ENCODE measurements around the gene KRTAP10-3. TPM values are rescaled to one million over a fixed set of nuclear protein-coding genes. Genes with fewer than 3 reads are reported as not detected.

Gene KRTAP10-3
- total and polyA plus RNA-seq, 2 donors (not counting 3 experiments of a cell fraction or from before 2014, with no cell fraction given) = not detected

DNA sequence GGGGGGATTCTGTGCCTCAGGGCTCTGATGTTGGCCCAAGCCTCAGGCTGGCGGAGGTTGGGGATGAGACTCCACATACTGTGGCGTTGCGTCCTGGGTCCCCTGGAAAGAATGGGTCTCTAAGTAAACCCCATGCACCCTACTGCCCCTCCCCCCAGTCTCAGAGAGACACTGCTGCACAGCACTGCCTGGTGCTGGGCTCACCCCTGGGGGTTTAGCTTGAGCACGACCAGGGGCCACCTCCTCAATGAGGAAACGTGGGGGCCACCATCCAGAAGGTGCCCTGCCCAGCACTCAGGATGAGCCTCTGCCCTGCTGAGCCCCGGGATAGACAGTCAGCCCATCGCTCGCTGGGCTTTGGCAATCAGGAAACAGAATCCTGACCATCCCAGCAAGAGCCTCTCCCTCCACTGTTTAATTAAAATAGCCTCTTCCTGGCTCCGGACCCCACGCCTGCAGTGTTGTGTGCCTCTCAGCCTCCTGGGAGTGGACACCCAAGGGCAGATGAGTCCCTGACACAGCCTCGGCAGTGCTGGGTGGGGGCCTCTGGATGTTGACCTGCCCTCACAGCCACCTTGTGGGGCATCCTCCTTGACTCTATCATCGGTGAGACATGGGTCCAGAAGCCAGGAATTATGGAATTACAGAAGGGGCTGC is 11.4 kb upstream of the KRTAP10-3 start:
- H3K27me3 ChIP-seq (ENCODE audit: control insufficient read depth in 2 of 2, insufficient read depth in 2 of 2, low read length in 2 of 2) = peaks cover 0 to 3% of the 10 kb centered on the region in 2 experiments
- no peak overlapping the region for H3K4me3 ChIP-seq (replicated peaks in 1 of 3; ENCODE audit: insufficient read depth in 1 of 3, low read depth in 1 of 3, low read length in 3 of 3)
- no peaks in the 10 kb centered on the region for H3K4me1 ChIP-seq (ENCODE audit: control insufficient read depth, extremely low read depth, insufficient read depth, low read length)
- H3K27ac ChIP-seq (ENCODE audit: insufficient read depth, low read depth, low read length) = no peak overlapping the region
- H3K36me3 ChIP-seq (ENCODE audit: control insufficient read depth in 2 of 2, extremely low read depth in 1 of 2, insufficient read depth in 2 of 2, low read length in 2 of 2) = no peaks in the 10 kb centered on the region
- no peaks in the 10 kb centered on the region for H3K79me2 ChIP-seq (ENCODE audit: control insufficient read depth, insufficient read depth, low read length)
- no peak overlapping the region for H3K9ac ChIP-seq (replicated peaks; ENCODE audit: extremely low read depth, insufficient read depth, low read length)
- H2AFZ ChIP-seq (ENCODE audit: low read depth, low read length) = no peak overlapping the region
- H3K9me1 ChIP-seq (replicated peaks; ENCODE audit: control insufficient read depth, extremely low read depth, insufficient read depth, low read length) = no peaks in the 10 kb centered on the region
- intact Hi-C loops (cut with micrococcal nuclease) = no loop called here
- ChIA-PET POLR2A (no interaction called here), CTCF (no interaction called here)
- dilution Hi-C loops (cut with MboI; ENCODE audit: extremely low pct_ligation_motif_present, low sequenced_read_pairs) = no loop called here
- H3K4me2 ChIP-seq (ENCODE audit: insufficient read depth, low read length) = no peak overlapping the region
- no peak for DNase-seq (ENCODE audit: low read depth, low spot score)
- H3K9me3 ChIP-seq (replicated peaks; ENCODE audit: control insufficient read depth, insufficient read depth, low read length) = no peaks in the 10 kb centered on the region
- TF ChIP-seq MYC (IDR thresholded peaks at IDR 0.05; ENCODE audit: low read depth, low read length) (no peak), FOS (IDR thresholded peaks at IDR 0.05; ENCODE audit: borderline replicate concordance, insufficient read depth, low read length) (no peak)
- TF ChIP-seq, protein P1, sequence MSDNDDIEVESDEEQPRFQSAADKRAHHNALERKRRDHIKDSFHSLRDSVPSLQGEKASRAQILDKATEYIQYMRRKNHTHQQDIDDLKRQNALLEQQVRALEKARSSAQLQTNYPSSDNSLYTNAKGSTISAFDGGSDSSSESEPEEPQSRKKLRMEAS (IDR thresholded peaks at IDR 0.05; ENCODE audit: insufficient read depth, insufficient read length) = no peak
- no TSS peak for BruUV-seq (replicated peaks)
- no peaks in the 10 kb centered on the region for H4K20me1 ChIP-seq (replicated peaks; ENCODE audit: control insufficient read depth, extremely low read depth, insufficient read depth, low read length)
- FAIRE-seq = no peak

DNA sequence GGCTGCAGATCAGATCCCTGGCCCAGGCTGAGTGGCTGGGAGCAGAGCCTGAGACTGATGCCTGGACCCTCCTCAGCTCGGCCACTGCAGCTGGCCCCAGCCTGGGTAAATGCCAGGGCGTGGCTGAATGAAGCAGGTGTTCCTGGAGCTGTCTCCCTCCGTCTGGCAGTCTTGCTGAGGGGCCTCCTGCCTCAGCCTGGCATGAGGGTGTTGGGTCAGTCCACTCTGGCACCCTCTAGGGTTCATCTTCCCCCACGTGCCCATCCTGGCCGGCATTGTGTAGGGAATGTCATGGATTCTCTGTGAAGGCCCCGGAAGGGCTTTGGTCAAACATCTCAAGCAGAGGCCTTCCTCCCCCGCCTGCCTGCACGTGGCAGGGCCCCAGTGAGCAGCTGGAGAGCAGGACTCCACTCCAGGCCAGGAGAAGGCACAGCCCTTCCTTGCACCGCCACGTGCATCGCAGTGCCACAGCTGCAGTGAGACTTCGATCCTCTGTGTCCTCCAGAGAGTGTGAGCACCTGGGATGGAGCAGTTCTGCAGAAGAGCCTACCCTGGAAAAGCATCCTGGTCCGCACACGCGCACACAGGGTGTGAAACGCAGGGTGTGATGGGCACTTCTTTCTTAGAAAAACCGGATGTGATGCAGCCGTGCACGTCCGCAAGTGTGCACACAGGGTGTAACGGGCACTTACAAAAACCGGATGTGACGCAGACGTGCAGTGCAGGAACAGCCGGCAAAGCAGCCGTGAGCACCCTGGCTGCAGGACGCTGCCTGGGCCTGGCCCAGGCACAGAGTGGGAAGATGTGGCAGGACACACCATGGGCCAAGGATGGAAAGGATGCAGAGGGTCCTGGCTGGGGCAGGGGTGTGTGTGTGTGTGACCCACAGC is 10.3 kb upstream of the KRTAP10-3 start:
- ChIA-PET POLR2A (no interaction called here), CTCF (interaction anchor here (0.9 kb wide), 1 partner anchor 224 kb away, joined by 3 read pairs; no protein-coding TSS in a partner anchor)
- DNase-seq (ENCODE audit: low read depth, low spot score) = no peak
- Histone ChIP-seq H2AFZ (ENCODE audit: low read depth, low read length) (no peak overlapping the region), H3K9me3 (replicated peaks; ENCODE audit: control insufficient read depth, insufficient read depth, low read length) (no peaks in the 10 kb centered on the region), H3K4me2 (ENCODE audit: insufficient read depth, low read length) (no peak overlapping the region), H3K4me1 (ENCODE audit: control insufficient read depth, extremely low read depth, insufficient read depth, low read length) (no peaks in the 10 kb centered on the region), H3K9ac (replicated peaks; ENCODE audit: extremely low read depth, insufficient read depth, low read length) (no peak overlapping the region), H3K9me1 (replicated peaks; ENCODE audit: control insufficient read depth, extremely low read depth, insufficient read depth, low read length) (no peaks in the 10 kb centered on the region), H4K20me1 (replicated peaks; ENCODE audit: control insufficient read depth, extremely low read depth, insufficient read depth, low read length) (no peaks in the 10 kb centered on the region), H3K27me3 (ENCODE audit: control insufficient read depth in 2 of 2, insufficient read depth in 2 of 2, low read length in 2 of 2) (peaks cover 0 to 3% of the 10 kb centered on the region in 2 experiments), H3K27ac (ENCODE audit: insufficient read depth, low read depth, low read length) (no peak overlapping the region), H3K36me3 (ENCODE audit: control insufficient read depth in 2 of 2, extremely low read depth in 1 of 2, insufficient read depth in 2 of 2, low read length in 2 of 2) (no peaks in the 10 kb centered on the region), H3K79me2 (ENCODE audit: control insufficient read depth, insufficient read depth, low read length) (no peaks in the 10 kb centered on the region), H3K4me3 (replicated peaks in 1 of 3; ENCODE audit: insufficient read depth in 1 of 3, low read depth in 1 of 3, low read length in 3 of 3) (no peak overlapping the region)
- FAIRE-seq = no peak
- intact Hi-C loops (cut with micrococcal nuclease) (no loop called here), dilution Hi-C loops (cut with MboI; ENCODE audit: extremely low pct_ligation_motif_present, low sequenced_read_pairs) (no loop called here)
- no TSS peak for BruUV-seq (replicated peaks)
- no peak for TF ChIP-seq GATA2 (IDR thresholded peaks at IDR 0.05; ENCODE audit: insufficient read depth, insufficient read length, low read depth, low read length)
- TF ChIP-seq, protein P1 (IDR thresholded peaks at IDR 0.05; ENCODE audit: insufficient read depth, insufficient read length) = no peak
